BLaER1 treated with 17β-estradiol and CSF1 and Interleukin-3, amounts not matched to agents 10 nM and 100 nM (cell line): Measurements from ENCODE around the gene HMGN5.

Experiments
- H3K27ac ChIP-seq, 11 experiments: shearing (Covaris generic); formaldehyde crosslinking; 2 replicates each; pipeline ENCODE4 v1.8.1; 2022
- H3K27me3 ChIP-seq, 11 experiments: shearing (Covaris generic); formaldehyde crosslinking; 2 replicates each; pipeline ENCODE4 v1.8.1; 2022
- H3K36me3 ChIP-seq, 11 experiments: shearing (Covaris generic); formaldehyde crosslinking; 2 replicates each; pipeline ENCODE4 v1.8.1; 2022
- H3K4me1 ChIP-seq, 10 experiments: shearing (Covaris generic); formaldehyde crosslinking; 2 replicates each; pipeline ENCODE4 v1.8.1; 2022
- H3K4me2 ChIP-seq, 11 experiments: shearing (Covaris generic); formaldehyde crosslinking; 2 replicates each; pipeline ENCODE4 v1.8.1; 2022
- H3K4me3 ChIP-seq, 10 experiments: shearing (Covaris generic); formaldehyde crosslinking; 2 replicates each; pipeline ENCODE4 v1.8.1; 2022
- H3K9ac ChIP-seq, 11 experiments: shearing (Covaris generic); formaldehyde crosslinking; 2 replicates each; pipeline ENCODE4 v1.8.1; 2022
- H3K9me3 ChIP-seq, 11 experiments: shearing (Covaris generic); formaldehyde crosslinking; replicated peaks in 1 of 11; 2 replicates each; pipeline ENCODE4 v1.8.1; 2022
- H4K20me1 ChIP-seq, 11 experiments: shearing (Covaris generic); formaldehyde crosslinking; 2 replicates each; pipeline ENCODE4 v1.8.1; 2022
- Cebpa-rat ChIP-seq, 11 experiments: shearing (Covaris generic); IDR thresholded peaks; 2 replicates each; pipeline ENCODE4 v1.8.1; 2022

The HMGN5 gene

DNA sequence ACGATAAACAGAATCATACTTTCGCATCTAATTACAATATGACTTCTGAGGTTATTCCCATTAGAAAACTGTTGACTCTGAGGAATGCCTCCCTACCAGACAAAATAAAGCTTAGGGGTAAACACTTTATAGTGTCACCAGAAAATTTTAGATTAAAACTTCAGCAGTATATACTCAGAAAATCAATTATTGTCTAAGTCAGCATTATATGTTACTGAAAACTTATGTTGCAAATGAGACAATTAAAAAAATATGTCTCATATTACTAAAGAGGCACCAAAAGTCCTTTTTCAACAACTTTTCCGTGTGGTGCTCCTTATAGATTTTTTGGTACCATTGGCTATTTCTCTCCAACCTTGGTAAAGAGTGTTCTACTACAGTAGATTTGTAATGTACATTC is 91.4 kb downstream of the HMGN5 start:
- Histone ChIP-seq H3K9me3 (peaks cover 32 to 41% (median 37%) of the 10 kb centered on the region in 11 experiments), H3K36me3 (no peaks in the 10 kb centered on the region), H3K4me3 (no peak overlapping the region), H3K4me1 (peaks cover 0 to 6% (median 0%) of the 10 kb centered on the region in 10 experiments; a peak in 2 of 20 replicates), H3K27ac (no peak overlapping the region), H3K9ac (no peak overlapping the region), H3K27me3 (peaks cover 9 to 73% (median 53%) of the 10 kb centered on the region in 11 experiments; a peak in 20 of 22 replicates), H3K4me2 (no peak overlapping the region), H4K20me1 (no peaks in the 10 kb centered on the region)
- TF ChIP-seq Cebpa-rat (IDR thresholded peaks at IDR 0.05), result no peak

DNA sequence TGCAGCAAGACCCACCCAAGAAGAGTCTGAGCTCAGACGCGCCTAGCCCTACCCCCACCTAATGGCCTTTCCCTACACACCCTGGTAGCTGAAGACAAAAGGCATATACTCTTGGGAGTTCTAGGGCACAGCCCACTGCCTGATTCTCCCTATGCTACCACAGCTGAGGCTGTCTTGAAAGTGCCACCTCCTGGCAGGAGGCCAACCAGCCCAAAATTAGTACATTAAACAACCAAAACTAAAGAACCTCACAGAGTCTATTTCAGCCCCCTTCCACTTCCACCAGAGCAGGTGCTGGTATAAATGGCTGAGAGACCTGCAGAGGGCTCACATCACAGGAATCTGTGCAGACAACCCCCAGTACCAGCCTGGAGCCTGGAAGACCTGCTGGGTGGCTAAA is 119.1 kb downstream of the HMGN5 start:
- Histone ChIP-seq H3K9ac (no peak overlapping the region), H3K4me1 (peaks cover 0 to 9% (median 0%) of the 10 kb centered on the region in 10 experiments; a peak in 5 of 20 replicates), H3K27me3 (peaks cover 4 to 82% (median 73%) of the 10 kb centered on the region in 11 experiments; a peak in 20 of 22 replicates), H3K4me3 (no peak overlapping the region), H3K36me3 (no peaks in the 10 kb centered on the region), H4K20me1 (no peaks in the 10 kb centered on the region), H3K9me3 (peaks cover 0 to 27% (median 11%) of the 10 kb centered on the region in 11 experiments; a peak in 10 of 22 replicates), H3K4me2 (peak overlapping the region in 2 of 11 experiments; percentile 30 to 31; a peak in 2 of 22 replicates), H3K27ac (no peak overlapping the region)
- no peak for TF ChIP-seq Cebpa-rat (IDR thresholded peaks at IDR 0.05)
